Measurements from ENCODE around the gene SPOCK2.

SPOCK2 gene

GRCh38 chr10:72062382-72062781 is 26.0 kb downstream of the SPOCK2 start:
- TF ChIP-seq EZH2phosphoT487 (conservative IDR thresholded peaks at IDR 0.05; ENCODE audit: low read length), result no peak
- TF ChIP-seq CTCF (IDR thresholded peaks at IDR 0.05; ENCODE audit: insufficient read depth, low read length, poor library complexity, severe bottlenecking), result no peak
- Histone ChIP-seq H4K20me1 (ENCODE audit: low read depth, low read length) (no peaks in the 10 kb centered on the region), H3F3A (ENCODE audit: insufficient read depth) (no peaks in the 10 kb centered on the region), H3K79me2 (ENCODE audit: insufficient read depth, low read length) (no peaks in the 10 kb centered on the region), H3K27me3 (ENCODE audit: low read length) (no peaks in the 10 kb centered on the region), H3K4me2 (ENCODE audit: low read depth, low read length, poor library complexity, severe bottlenecking) (no peak overlapping the region), H3K9me2 (replicated peaks; ENCODE audit: insufficient read depth, low read length) (no peaks in the 10 kb centered on the region), H3K36me3 (ENCODE audit: low read length) (no peaks in the 10 kb centered on the region), H3K4me3 (ENCODE audit: insufficient read depth, low read length, poor library complexity, severe bottlenecking) (no peak overlapping the region), H3K9me3 (ENCODE audit: insufficient read depth, low read length) (no peaks in the 10 kb centered on the region), H3K9ac (ENCODE audit: low read length) (no peak overlapping the region), H3K27ac (ENCODE audit: low read depth, low read length) (no peak overlapping the region), H2AFZ (ENCODE audit: low read depth, low read length, severe bottlenecking) (no peak overlapping the region)

GRCh38 chr10:72061930-72062329 is 26.4 kb downstream of the SPOCK2 start:
- H3K27me3 ChIP-seq (ENCODE audit: low read length), result no peaks in the 10 kb centered on the region
- H4K20me1 ChIP-seq (ENCODE audit: low read depth, low read length), result no peaks in the 10 kb centered on the region
- no peak overlapping the region for H3K27ac ChIP-seq (ENCODE audit: low read depth, low read length)
- no peaks in the 10 kb centered on the region for H3K36me3 ChIP-seq (ENCODE audit: low read length)
- no peaks in the 10 kb centered on the region for H3K9me3 ChIP-seq (ENCODE audit: insufficient read depth, low read length)
- no peaks in the 10 kb centered on the region for H3K79me2 ChIP-seq (ENCODE audit: insufficient read depth, low read length)
- no peak overlapping the region for H3K9ac ChIP-seq (ENCODE audit: low read length)
- no peak overlapping the region for H2AFZ ChIP-seq (ENCODE audit: low read depth, low read length, severe bottlenecking)
- H3K9me2 ChIP-seq (replicated peaks; ENCODE audit: insufficient read depth, low read length), result no peaks in the 10 kb centered on the region
- H3K4me3 ChIP-seq (ENCODE audit: insufficient read depth, low read length, poor library complexity, severe bottlenecking), result no peak overlapping the region
- H3K4me2 ChIP-seq (ENCODE audit: low read depth, low read length, poor library complexity, severe bottlenecking), result no peak overlapping the region
- H3F3A ChIP-seq (ENCODE audit: insufficient read depth), result no peaks in the 10 kb centered on the region
- TF ChIP-seq EZH2phosphoT487 (conservative IDR thresholded peaks at IDR 0.05; ENCODE audit: low read length), result no peak
- no peak for TF ChIP-seq CTCF (IDR thresholded peaks at IDR 0.05; ENCODE audit: insufficient read depth, low read length, poor library complexity, severe bottlenecking)

- H3K9me3 ChIP-seq (ENCODE audit: insufficient read depth, low read length), result no peaks in the 10 kb centered on the region
- TF ChIP-seq EZH2phosphoT487 (conservative IDR thresholded peaks at IDR 0.05; ENCODE audit: low read length) (no peak), CTCF (IDR thresholded peaks at IDR 0.05; ENCODE audit: insufficient read depth, low read length, poor library complexity, severe bottlenecking) (peak; percentile 29)
- H3K27ac ChIP-seq (ENCODE audit: low read depth, low read length), result no peak overlapping the region
- no peaks in the 10 kb centered on the region for H3K36me3 ChIP-seq (ENCODE audit: low read length)
- H3F3A ChIP-seq (ENCODE audit: insufficient read depth), result no peaks in the 10 kb centered on the region
- H3K4me3 ChIP-seq (ENCODE audit: insufficient read depth, low read length, poor library complexity, severe bottlenecking), result no peak overlapping the region
- H4K20me1 ChIP-seq (ENCODE audit: low read depth, low read length), result no peaks in the 10 kb centered on the region
- H3K9ac ChIP-seq (ENCODE audit: low read length), result no peak overlapping the region
- no peak overlapping the region for H2AFZ ChIP-seq (ENCODE audit: low read depth, low read length, severe bottlenecking)
- H3K4me2 ChIP-seq (ENCODE audit: low read depth, low read length, poor library complexity, severe bottlenecking), result no peak overlapping the region
- no peaks in the 10 kb centered on the region for H3K79me2 ChIP-seq (ENCODE audit: insufficient read depth, low read length)
- H3K9me2 ChIP-seq (replicated peaks; ENCODE audit: insufficient read depth, low read length), result no peaks in the 10 kb centered on the region
- no peaks in the 10 kb centered on the region for H3K27me3 ChIP-seq (ENCODE audit: low read length)
Observed at GRCh38 chr10:72061491-72061890, 26.9 kb downstream of the SPOCK2 start.
